C4-2B (cell line): ENCODE measurements around the gene LRRC26.

Experiments used
- H3K27ac ChIP-seq: fragments of 450-650 bp; 2 replicates; pipeline ENCODE4 v1.5.1; 2017
- ZFX ChIP-seq: fragments of 450-650 bp; IDR thresholded peaks from 2 replicates; pipeline ENCODE4 v1.6.1; 2017
- TF ChIP-seq, protein P1 (sequence below): fragments of 450-650 bp; conservative IDR thresholded peaks from 2 replicates; pipeline ENCODE4 v1.5.1; 2017; ENCODE audit warnings: mild to moderate bottlenecking

The LRRC26 gene

DNA sequence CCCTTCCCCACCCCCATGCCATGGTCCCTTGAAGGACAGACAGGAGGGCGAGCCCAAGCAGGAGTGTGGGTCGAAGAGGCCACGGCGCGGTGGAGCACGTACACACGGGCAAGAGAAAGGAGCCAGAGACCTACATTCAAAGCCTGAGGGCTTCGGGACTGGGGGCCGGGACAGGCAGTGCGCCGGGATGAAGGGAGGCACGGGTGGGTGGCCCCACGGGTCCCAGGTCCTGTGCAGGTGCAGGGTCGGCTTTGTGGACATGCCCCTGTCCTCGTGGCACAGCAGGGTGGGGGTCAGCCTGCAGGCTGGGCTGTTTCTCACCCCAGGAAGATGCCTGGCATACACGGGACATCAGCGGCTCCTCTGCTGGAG, 9.8 kb downstream of the LRRC26 start:
- no peak for TF ChIP-seq ZFX
- TF ChIP-seq, protein P1, sequence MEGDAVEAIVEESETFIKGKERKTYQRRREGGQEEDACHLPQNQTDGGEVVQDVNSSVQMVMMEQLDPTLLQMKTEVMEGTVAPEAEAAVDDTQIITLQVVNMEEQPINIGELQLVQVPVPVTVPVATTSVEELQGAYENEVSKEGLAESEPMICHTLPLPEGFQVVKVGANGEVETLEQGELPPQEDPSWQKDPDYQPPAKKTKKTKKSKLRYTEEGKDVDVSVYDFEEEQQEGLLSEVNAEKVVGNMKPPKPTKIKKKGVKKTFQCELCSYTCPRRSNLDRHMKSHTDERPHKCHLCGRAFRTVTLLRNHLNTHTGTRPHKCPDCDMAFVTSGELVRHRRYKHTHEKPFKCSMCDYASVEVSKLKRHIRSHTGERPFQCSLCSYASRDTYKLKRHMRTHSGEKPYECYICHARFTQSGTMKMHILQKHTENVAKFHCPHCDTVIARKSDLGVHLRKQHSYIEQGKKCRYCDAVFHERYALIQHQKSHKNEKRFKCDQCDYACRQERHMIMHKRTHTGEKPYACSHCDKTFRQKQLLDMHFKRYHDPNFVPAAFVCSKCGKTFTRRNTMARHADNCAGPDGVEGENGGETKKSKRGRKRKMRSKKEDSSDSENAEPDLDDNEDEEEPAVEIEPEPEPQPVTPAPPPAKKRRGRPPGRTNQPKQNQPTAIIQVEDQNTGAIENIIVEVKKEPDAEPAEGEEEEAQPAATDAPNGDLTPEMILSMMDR, result no peak

DNA sequence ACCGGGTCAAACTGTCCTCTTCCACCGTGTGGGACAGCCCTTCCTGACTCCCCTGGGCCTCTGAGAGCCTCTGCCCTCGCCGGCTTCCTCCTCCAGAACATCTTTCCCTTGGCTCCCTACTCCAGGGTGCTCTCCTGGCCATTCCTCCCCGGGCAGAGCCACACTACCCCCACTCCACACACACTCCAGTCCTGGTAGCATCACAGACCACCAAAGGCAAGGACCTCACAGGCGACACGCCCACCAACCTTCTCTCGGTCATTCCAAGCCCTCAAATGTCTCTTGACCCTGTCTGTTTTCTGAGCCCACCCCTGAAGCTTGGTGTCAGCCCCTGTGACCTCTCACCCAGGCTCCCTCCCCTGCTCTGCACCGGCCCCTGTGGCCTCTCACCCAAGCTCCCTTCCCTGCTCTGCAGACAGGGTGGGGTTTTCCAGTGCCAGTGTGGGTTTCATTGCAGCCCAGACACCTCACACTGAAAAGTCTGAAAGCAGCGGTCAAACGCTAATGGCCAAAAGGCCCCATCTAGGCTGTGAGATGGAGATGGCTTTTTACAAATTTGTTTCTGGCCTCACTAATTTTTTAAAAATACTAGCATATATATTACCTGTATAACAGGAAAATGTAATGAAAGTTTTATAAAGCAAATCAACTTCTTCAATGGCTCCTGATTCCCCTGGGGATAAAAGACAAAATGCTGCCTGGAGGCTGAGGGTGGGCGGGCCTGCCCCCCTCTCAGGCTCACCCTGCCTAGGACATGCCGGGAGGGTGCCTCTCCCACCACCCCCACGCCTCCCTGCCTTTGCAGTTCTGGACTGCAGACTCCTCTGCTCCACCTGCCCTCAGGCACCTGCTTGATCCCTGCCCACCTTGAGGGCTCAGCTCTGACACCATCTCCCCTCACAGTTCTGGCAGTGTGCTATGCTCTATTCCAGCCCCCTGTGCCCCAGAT, 10.5 kb downstream of the LRRC26 start:
- H3K27ac ChIP-seq, result no peak overlapping the region
- TF ChIP-seq ZFX, result no peak
- TF ChIP-seq, protein P1, result no peak

More for the DNA sequence above, 9.8 kb downstream of the LRRC26 start:
- H3K27ac ChIP-seq, result no peak overlapping the region

DNA sequence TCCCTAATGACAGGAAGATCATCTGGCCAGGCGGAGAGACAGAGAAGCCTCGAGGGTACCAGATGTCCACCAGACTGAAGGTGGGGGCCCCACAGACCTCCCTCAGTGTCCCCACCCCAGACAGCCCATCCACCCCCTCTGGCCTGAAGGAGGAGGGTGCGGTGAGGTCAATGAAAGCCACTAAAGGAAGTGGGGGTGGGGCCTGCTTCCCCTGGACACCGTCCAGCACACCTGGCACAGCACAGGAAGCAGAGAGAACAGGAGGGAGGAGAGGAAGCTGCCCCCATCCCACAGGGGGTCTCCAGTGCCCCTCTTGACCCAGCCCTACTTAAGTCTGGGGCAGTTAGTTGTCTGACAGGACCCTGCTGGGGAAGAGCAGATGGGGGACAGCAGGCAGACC, 11.2 kb downstream of the LRRC26 start:
- no peak overlapping the region for H3K27ac ChIP-seq
- TF ChIP-seq ZFX, result no peak
- TF ChIP-seq, protein P1, result no peak

DNA sequence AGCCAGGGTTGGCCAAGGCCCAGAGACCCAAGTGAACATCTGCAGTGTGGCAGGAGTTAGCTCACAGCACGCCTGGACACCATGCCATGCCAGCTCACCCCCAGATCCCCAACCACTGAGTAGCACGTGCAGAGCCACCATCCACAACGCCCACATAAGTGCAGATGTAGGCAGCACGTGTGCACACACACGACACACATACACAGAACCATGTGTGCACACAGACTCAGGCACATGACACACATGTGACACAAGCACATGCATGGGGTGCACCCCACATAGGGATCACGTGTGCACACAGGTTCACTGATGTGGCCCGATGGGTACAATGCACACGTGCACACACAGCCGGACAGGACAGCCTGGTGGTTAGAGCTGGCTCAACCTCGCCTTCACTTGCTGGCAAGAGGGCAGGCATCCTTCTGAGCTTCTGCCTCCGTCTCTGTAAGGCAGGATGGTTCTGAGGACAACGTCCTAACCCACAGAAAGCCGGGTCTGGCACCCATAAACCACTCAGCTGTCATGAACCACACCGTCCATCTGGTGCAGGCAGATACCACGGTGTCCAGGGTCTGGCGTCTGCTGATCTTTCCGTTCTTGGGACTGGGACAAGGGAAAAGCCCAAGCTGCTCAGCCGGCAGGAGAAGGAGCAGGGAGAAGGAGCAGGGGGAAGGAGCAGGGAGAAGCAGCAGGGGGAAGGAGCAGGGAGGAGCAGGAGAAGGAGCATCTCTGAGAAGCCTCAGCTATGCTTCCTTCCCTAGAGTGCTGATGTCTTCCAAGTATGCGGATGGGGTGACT, 12.0 kb downstream of the LRRC26 start:
- TF ChIP-seq, protein P1, result no peak
- no peak for TF ChIP-seq ZFX

DNA sequence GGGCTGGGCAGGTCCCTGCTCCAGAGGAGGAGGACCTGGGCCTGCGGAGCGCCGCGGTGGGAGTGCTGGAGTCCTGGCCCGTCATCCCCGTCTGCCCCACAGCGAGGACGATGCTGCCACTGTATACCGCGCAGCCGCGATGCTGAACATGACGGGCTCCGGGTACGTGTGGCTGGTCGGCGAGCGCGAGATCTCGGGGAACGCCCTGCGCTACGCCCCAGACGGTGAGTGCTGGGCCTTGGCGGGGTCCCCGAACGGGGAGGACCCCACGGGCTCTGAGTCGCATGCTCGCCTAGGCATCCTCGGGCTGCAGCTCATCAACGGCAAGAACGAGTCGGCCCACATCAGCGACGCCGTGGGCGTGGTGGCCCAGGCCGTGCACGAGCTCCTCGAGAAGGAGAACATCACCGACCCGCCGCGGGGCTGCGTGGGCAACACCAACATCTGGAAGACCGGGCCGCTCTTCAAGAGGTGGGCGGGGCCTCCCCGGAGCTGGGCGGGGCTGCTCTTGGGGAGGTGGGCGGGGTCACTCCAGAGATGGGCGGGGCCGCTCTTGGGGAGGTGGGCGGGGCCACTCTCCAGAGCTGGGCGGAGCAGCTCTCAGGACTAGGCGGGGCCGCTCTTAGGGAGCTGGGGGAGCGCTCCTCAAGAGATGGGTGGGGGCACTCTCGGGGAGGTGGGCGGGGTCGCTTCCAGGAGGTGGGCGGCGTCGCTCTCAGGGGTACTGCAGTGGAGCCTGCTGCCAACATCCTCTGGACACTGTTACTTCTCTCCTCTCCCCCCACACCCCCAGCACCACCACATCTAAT, 13.1 kb downstream of the LRRC26 start:
- no peak overlapping the region for H3K27ac ChIP-seq
- TF ChIP-seq, protein P1, result no peak
- no peak for TF ChIP-seq ZFX

More for the DNA sequence above, 12.0 kb downstream of the LRRC26 start:
- no peak overlapping the region for H3K27ac ChIP-seq

DNA sequence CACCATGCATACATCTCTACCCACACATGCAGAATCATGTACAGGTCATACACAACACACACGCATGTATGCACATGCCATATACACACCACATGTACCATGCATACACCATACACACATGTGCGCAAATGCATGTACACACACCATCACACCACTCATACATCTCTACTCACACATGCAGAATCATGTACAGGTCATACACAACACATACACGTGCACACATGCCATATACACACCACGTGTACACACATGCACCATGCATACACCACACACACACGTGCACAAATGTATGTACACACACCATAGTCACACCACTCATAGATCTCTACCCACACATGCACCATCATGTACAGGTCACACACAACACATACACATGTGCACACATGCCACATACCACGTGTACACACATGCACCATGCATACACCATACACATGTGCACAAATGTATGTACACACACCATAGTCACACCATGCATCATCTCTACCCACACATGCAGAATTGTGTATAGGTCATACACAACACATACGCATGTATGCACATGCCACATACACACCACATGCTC, 16.9 kb downstream of the LRRC26 start:
- no peak overlapping the region for H3K27ac ChIP-seq
- no peak for TF ChIP-seq ZFX
- TF ChIP-seq, protein P1, result no peak
